Smooth muscle cell (in vitro differentiated cells): ENCODE measurements around the gene XYLT1. TPM values are rescaled to one million over a fixed set of nuclear protein-coding genes. Genes with fewer than 3 reads are reported as not detected.

Experiments used
- DNase-seq: peaks from one replicate; lab custom pipeline; 2025; ENCODE audit not compliant: unreplicated experiment; lab: John Stamatoyannopoulos, UW
- H2AFZ ChIP-seq: fragments of 200-600 bp; sonication (generic); 2 replicates; pipeline ENCODE4 v1.6.0; 2016; ENCODE audit warnings: antibody characterized with exemption, low read depth, mild to moderate bottlenecking
- H3F3A ChIP-seq: fragments of 200-600 bp; sonication (generic); 2 replicates; pipeline ENCODE4 v1.6.0; 2017; ENCODE audit warnings: antibody characterized with exemption, low read depth
- H3K27ac ChIP-seq: fragments of 200-600 bp; sonication (generic); 2 replicates; pipeline ENCODE4 v1.5.1; 2016; ENCODE audit warnings: low read depth, mild to moderate bottlenecking
- H3K27me3 ChIP-seq: fragments of 200-600 bp; sonication (generic); 2 replicates; pipeline ENCODE4 v1.6.1; 2016; ENCODE audit warnings: low read depth, mild to moderate bottlenecking
- H3K36me3 ChIP-seq: fragments of 200-600 bp; sonication (generic); 2 replicates; pipeline ENCODE4 v1.5.1; 2016; ENCODE audit warnings: low read depth
- H3K4me1 ChIP-seq: fragments of 200-600 bp; sonication (generic); 2 replicates; pipeline ENCODE4 v1.5.1; 2016; ENCODE audit warnings: low read depth
- H3K4me2 ChIP-seq: fragments of 200-600 bp; sonication (generic); 2 replicates; pipeline ENCODE4 v1.6.0; 2016; ENCODE audit warnings: mild to moderate bottlenecking
- H3K4me3 ChIP-seq: fragments of 200-600 bp; sonication (generic); 2 replicates; pipeline ENCODE4 v1.5.1; 2016; ENCODE audit warnings: mild to moderate bottlenecking
- H3K79me2 ChIP-seq: fragments of 200-600 bp; sonication (generic); 2 replicates; pipeline ENCODE4 v1.6.0; 2016; ENCODE audit warnings: low read depth, mild to moderate bottlenecking
- H3K9ac ChIP-seq: fragments of 200-600 bp; sonication (generic); 2 replicates; pipeline ENCODE4 v1.6.0; 2016; ENCODE audit warnings: low read depth
- H3K9me3 ChIP-seq: fragments of 200-600 bp; sonication (generic); replicated peaks from 2 replicates; pipeline ENCODE4 v1.5.1; 2016; ENCODE audit warnings: low read depth
- H4K20me1 ChIP-seq: fragments of 200-600 bp; sonication (generic); 2 replicates; pipeline ENCODE4 v1.6.0; 2016; ENCODE audit warnings: low read depth
- CTCF ChIP-seq: fragments of 200-600 bp; sonication (generic); IDR thresholded peaks from 2 replicates; pipeline ENCODE4 v1.5.1; 2017; ENCODE audit warnings: borderline replicate concordance, mild to moderate bottlenecking, antibody characterized with exemption; ENCODE audit not compliant: insufficient read depth, poor library complexity, severe bottlenecking
- WGBS: methylation state at CpG from one replicate; pipeline ENCODE4 v1.1.7; 2016; ENCODE audit warnings: low lambda C conversion rate; 5-methylcytosine and 5-hydroxymethylcytosine counted together
- polyA plus RNA-seq: library from polyadenylated mRNA; unstranded; fragments of >200 nt; fragmentation: Nextera tagmentation; extraction: Ambion mirVana; gene quantifications from 2 replicates; pipeline ENCODE4 v1.2.1, GENCODE V29; 2016
- total RNA-seq: library from RNA; depleted of rRNA; stranded (reverse); fragments of >200 nt; gene quantifications from 2 replicates; pipeline ENCODE4 v1.2.3, GENCODE V29; 2014

Gene XYLT1
- total and polyA plus RNA-seq, 2 experiments from 2014 or later = 9.5 to 19.9 TPM

- DNase-seq = no peak
- Histone ChIP-seq H3K79me2 (no peaks in the 10 kb centered on the region), H4K20me1 (peaks cover 98% of the 10 kb centered on the region)
These were observed 95.1 kb downstream of the XYLT1 start for GRCh38 chr16:17375461-17376304.

GRCh38 chr16:17374668-17375255, 96.0 kb downstream of the XYLT1 start:
- no peak for TF ChIP-seq CTCF
- Histone ChIP-seq H3K9me3 (no peaks in the 10 kb centered on the region), H3K27ac (no peak overlapping the region), H3F3A (peaks cover 7% of the 10 kb centered on the region), H3K4me1 (peaks cover 24% of the 10 kb centered on the region), H2AFZ (no peak overlapping the region), H3K79me2 (no peaks in the 10 kb centered on the region), H3K4me3 (no peak overlapping the region), H3K27me3 (no peaks in the 10 kb centered on the region), H4K20me1 (peaks cover 98% of the 10 kb centered on the region), H3K9ac (no peak overlapping the region), H3K4me2 (no peak overlapping the region), H3K36me3 (no peaks in the 10 kb centered on the region)
- no peak for DNase-seq
- WGBS = 74% methylated on average over 3 of the region's 3 CpGs

More at GRCh38 chr16:17375461-17376304, 95.1 kb downstream of the XYLT1 start:
- H3K9ac ChIP-seq = no peak overlapping the region
- H3K4me2 ChIP-seq = peak overlapping the region; percentile 51
- H3K27me3 ChIP-seq = no peaks in the 10 kb centered on the region
- peaks cover 30% of the 10 kb centered on the region for H3K4me1 ChIP-seq
- H3K27ac ChIP-seq = peak overlapping the region; percentile 52
- no peaks in the 10 kb centered on the region for H3K36me3 ChIP-seq
- no peaks in the 10 kb centered on the region for H3K9me3 ChIP-seq
- no peak for TF ChIP-seq CTCF
- H3F3A ChIP-seq = peaks cover 10% of the 10 kb centered on the region
- no peak overlapping the region for H3K4me3 ChIP-seq
- WGBS = 25% methylated on average over 17 of the region's 17 CpGs
- no peak overlapping the region for H2AFZ ChIP-seq

- TF ChIP-seq CTCF = no peak
- Histone ChIP-seq H3K4me1 (peaks cover 15% of the 10 kb centered on the region), H3K27me3 (no peaks in the 10 kb centered on the region), H3K4me2 (no peak overlapping the region), H3K9ac (no peak overlapping the region), H3K79me2 (no peaks in the 10 kb centered on the region), H3F3A (peaks cover 6% of the 10 kb centered on the region), H3K36me3 (no peaks in the 10 kb centered on the region), H3K4me3 (no peak overlapping the region), H4K20me1 (peaks cover 99% of the 10 kb centered on the region), H2AFZ (no peak overlapping the region), H3K9me3 (no peaks in the 10 kb centered on the region), H3K27ac (no peak overlapping the region)
- DNase-seq = no peak
- 96% methylated on average over 3 of the region's 3 CpGs for WGBS
These were observed 97.2 kb downstream of the XYLT1 start for GRCh38 chr16:17373533-17373932.

GRCh38 chr16:17372386-17372785, 98.4 kb downstream of the XYLT1 start:
- H3K4me1 ChIP-seq = peaks cover 11% of the 10 kb centered on the region
- peaks cover 7% of the 10 kb centered on the region for H3F3A ChIP-seq
- H3K4me2 ChIP-seq = no peak overlapping the region
- H3K27ac ChIP-seq = no peak overlapping the region
- no peak for TF ChIP-seq CTCF
- no peak overlapping the region for H3K9ac ChIP-seq
- peaks cover 100% of the 10 kb centered on the region for H4K20me1 ChIP-seq
- H3K27me3 ChIP-seq = no peaks in the 10 kb centered on the region
- H3K36me3 ChIP-seq = no peaks in the 10 kb centered on the region
- H3K79me2 ChIP-seq = no peaks in the 10 kb centered on the region
- no peaks in the 10 kb centered on the region for H3K9me3 ChIP-seq
- no peak overlapping the region for H2AFZ ChIP-seq
- H3K4me3 ChIP-seq = no peak overlapping the region
- WGBS = 82% methylated on average over 5 of the region's 5 CpGs
- DNase-seq = no peak
